HG03342 (cell line): ENCODE data around the gene SLA2.
"Not testable (repeated sequence)": the region's sequence is repeated elsewhere in the genome, so short reads cannot be mapped to it uniquely, and the experiment has no call there.

Experiments used
- ATAC-seq: cut with Tn5 transposase; IDR thresholded peaks from one replicate; pipeline ENCODE4 v1.9.1; 2021; ENCODE audit warnings: mild to moderate bottlenecking, moderate library complexity; ENCODE audit not compliant: unreplicated experiment

SLA2 gene

GRCh38 chr20:36576081-36576445 is 69.9 kb downstream of the SLA2 start:
- no peak for ATAC-seq

DNA sequence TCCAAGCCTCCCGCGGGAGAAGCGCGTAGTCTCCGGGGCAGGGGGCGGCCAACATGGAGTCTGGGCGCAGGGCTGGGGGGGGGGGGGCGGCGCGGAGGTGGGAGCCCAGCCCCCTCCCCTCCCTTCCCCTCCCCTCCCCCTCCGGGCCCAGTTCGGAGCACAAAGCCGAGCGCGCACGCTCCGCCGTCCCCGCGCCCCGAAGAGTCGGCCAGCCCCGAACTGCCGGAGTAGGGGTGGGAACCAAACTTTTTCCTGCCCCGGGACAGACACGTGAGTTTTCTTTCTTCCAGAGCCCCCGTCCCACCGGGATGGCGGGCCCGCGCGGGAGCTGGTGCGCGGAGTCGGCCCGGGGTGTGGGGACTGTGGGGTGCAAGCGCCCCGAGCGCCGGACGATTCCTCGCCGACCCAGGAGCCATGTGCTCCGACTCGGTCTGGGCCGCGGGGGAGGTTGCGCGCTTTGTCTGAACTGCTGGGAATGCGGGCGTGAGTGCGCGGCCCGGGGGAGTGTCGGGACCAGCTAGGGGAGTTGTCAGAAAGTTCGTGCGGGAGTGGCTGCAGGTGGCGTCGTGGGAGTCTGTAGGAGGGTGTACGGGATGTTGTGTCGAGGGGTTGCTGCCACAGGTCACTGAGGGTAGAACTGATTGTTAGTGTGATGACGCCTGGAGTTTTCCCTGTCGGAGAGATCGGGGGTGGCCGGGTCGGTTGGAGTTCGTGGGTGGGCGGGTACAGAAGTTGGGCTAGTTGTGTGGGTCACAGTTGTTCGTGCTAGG is 71.4 kb downstream of the SLA2 start:
- no peak for ATAC-seq

DNA sequence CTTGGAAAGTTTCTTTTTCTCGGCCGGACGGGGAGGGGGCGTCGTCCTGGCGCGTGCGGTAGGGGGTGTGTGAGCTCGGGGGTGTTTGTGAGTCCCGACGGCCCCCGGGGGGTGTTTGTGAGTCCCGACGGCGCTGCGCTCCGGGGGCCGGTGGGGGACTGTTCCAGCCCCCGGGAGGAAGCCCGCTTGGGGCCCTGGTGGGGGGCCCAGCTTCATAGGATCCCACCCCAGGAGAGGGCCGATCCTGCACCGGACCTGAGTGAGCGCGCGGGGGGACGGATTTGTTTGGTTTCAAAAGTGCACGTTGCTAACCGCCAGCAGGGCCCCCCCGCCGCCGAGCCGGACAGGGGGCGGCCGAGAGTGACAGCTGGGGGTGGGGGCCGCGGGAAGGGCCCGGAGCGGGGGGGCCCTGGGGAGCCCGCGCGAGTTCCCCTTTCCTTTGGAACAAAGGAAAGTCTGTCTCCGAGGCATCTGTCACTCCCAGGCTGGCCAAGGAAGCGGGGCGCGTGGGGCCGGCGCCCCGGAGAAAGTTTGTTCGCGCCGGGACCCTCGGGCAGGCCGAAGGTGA is 72.1 kb downstream of the SLA2 start:
- ATAC-seq = no peak

DNA sequence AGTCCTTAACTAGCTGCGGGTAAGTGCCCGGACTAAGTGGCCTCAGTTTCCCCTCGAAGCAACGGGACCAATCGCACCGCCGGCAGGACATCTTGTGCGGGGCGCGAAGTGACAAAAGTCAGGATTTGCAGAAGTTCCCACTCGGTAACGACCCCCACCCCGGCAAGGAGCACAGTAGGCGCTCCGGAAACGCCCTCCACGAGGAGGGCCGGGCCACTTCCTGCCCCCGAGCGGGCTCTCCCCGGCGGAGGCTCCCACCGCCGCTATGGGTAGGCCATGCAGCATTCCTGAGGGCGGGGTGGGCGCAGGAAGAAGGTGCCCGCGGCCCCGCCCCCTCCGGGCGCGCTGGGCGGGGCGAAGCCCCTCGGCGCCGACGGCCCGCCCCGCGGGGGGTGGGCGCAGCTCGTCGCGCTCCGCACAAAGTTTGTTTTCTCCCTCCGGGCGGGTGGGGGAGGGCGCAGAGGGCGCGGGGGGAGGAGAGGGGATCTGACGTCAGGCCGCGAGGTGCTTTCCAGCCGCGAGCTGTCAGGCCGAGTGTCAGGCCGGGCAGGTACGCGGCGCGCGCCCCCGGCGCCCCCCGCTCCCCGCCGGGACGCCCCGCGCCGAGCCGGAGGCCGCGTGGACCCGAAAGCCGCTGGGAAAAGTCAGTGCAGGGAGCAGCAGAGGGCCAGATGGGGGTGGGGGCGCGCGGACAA is 72.7 kb downstream of the SLA2 start, which contains the start of gene TGIF2:
TSS of gene TGIF2 (plus strand) at position 495 of the 695 bp plus-strand sequence. CDS start 5,178 bp downstream, outside the sequence.
- peak; percentile 60 for ATAC-seq

- ATAC-seq = no peak
Observed at GRCh38 chr20:36572701-36573102, 73.3 kb downstream of the SLA2 start.

- no peak for ATAC-seq
Observed at GRCh38 chr20:36571564-36572504, 74.2 kb downstream of the SLA2 start.

GRCh38 chr20:36569847-36570429 is 76.1 kb downstream of the SLA2 start:
- ATAC-seq = no peak

GRCh38 chr20:36565520-36565919 is 80.5 kb downstream of the SLA2 start:
- ATAC-seq = no peak

DNA sequence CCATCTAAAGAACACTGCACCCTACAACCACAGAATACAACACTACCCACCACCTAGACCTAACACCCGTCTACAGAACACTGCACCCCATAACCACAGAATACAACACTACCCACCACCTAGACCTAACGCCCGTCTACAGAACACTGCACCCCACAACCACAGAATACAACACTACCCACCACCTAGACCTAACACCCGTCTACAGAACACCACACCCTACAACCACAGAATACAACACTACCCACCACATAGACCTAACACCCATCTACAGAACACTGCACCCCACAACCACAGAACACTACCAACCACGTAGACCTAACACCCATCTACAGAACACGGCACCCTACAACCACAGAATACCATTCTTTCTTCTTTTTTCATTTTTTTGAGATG is 81.3 kb downstream of the SLA2 start:
- not testable (repeated sequence) for ATAC-seq

DNA sequence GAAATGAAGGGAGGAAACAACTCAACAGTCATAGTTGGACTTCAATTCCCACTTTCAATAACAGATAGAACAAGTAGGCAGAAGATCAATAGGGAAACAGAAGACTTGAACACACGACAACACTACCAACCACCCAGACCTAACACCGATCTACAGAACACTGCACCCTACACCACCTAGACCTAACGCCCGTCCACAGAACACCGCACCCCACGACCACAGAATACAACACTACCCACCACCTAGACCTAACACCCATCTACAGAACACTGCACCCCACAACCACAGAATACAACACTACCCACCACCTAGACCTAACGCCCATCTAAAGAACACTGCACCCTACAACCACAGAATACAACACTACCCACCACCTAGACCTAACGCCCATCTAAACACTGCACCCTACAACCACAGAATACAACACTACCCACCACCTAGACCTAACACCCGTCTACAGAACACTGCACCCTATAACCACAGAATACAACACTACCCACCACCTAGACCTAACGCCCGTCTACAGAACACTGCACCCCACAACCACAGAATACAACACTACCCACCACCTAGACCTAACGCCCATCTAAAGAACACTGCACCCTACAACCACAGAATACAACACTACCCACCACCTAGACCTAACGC is 81.8 kb downstream of the SLA2 start:
- ATAC-seq = not testable (repeated sequence)

GRCh38 chr20:36563374-36563773 is 82.6 kb downstream of the SLA2 start:
- no peak for ATAC-seq

DNA sequence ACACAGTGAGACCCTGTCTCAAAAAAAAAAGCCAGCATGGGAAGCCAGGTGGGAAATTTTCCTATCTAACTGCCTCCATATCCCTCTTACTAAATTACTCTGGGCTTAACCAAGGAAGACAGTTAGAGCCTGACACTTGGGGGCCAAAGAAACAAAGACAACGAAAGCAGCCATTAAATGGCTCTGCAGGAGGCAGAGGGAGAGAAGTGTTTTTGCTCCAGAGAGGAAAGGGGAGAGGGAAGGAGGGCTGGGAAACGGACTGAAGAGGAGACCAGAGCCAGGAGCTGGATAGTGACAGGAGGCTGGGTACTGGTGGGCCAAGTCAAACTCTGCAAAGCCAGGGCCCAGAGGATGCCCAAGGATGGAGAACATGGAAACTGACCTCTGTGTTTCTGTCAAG is 83.3 kb downstream of the SLA2 start:
- ATAC-seq = no peak
